ENCODE results near the gene DNAJC17.

DNA sequence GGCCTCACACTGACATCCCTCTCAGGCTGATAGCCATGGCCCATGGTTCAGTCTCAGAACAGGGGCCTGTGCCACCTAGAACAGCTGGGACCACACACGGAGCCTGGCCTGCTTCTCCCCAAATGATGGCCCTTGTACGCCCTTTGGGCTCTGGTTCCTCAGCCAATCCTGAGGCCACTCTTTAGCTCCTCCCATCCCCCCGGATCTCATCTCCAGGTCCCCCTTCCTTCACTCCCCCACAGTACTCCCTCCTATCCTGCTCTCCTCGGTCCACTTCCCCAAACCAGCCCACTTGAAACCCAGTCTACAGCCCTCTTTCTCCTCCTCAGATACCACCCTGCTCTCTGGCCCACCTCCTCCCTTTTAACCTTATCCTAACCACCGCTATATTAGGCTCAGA, 18.2 kb downstream of the DNAJC17 start:
- TF ChIP-seq, protein P1, sequence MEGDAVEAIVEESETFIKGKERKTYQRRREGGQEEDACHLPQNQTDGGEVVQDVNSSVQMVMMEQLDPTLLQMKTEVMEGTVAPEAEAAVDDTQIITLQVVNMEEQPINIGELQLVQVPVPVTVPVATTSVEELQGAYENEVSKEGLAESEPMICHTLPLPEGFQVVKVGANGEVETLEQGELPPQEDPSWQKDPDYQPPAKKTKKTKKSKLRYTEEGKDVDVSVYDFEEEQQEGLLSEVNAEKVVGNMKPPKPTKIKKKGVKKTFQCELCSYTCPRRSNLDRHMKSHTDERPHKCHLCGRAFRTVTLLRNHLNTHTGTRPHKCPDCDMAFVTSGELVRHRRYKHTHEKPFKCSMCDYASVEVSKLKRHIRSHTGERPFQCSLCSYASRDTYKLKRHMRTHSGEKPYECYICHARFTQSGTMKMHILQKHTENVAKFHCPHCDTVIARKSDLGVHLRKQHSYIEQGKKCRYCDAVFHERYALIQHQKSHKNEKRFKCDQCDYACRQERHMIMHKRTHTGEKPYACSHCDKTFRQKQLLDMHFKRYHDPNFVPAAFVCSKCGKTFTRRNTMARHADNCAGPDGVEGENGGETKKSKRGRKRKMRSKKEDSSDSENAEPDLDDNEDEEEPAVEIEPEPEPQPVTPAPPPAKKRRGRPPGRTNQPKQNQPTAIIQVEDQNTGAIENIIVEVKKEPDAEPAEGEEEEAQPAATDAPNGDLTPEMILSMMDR (IDR thresholded peaks at IDR 0.05): no peak
- TF ChIP-seq POLR2A (IDR thresholded peaks at IDR 0.05): no peak
